OCI-LY3 (cell line): ENCODE data around the gene GPR37L1.

Source experiments
- CTCF ChIP-seq: fragments of 200-600, 300-600 bp; sonication (generic); IDR thresholded peaks from 2 replicates; pipeline ENCODE4 v1.5.1; 2014; ENCODE audit warnings: antibody characterized with exemption, low read length, low read depth
- EZH2phosphoT487 ChIP-seq: fragments of 200-600 bp; shearing (Covaris generic); IDR thresholded peaks from 2 replicates; pipeline ENCODE4 v1.6.1; 2018; ENCODE audit warnings: antibody characterized with exemption, mixed run types, low read depth

GRCh38 chr1:202085682-202086373, 36.9 kb upstream of the GPR37L1 start:
- TF ChIP-seq CTCF, result no peak
- TF ChIP-seq EZH2phosphoT487, result no peak
